ACHN (cell line): ENCODE measurements around the gene MPDU1.

ENCODE experiments used
- DNase-seq: peaks from one replicate; pipeline ENCODE4 v3.0.0-alpha.2; 2015
- in situ Hi-C: cut with HindIII; loops from 2 replicates; pipeline ENCODE4 v1.10.0; 2017; ENCODE audit warnings: low sequenced_read_pairs, low pct_ligation_motif_present, low pct_unique_long_range_greater_than_20kb

Gene MPDU1

GRCh38 chr17:7577327-7578199 is 6.1 kb upstream of the MPDU1 start:
- in situ Hi-C loops = no loop called here
- no peak for DNase-seq

DNA sequence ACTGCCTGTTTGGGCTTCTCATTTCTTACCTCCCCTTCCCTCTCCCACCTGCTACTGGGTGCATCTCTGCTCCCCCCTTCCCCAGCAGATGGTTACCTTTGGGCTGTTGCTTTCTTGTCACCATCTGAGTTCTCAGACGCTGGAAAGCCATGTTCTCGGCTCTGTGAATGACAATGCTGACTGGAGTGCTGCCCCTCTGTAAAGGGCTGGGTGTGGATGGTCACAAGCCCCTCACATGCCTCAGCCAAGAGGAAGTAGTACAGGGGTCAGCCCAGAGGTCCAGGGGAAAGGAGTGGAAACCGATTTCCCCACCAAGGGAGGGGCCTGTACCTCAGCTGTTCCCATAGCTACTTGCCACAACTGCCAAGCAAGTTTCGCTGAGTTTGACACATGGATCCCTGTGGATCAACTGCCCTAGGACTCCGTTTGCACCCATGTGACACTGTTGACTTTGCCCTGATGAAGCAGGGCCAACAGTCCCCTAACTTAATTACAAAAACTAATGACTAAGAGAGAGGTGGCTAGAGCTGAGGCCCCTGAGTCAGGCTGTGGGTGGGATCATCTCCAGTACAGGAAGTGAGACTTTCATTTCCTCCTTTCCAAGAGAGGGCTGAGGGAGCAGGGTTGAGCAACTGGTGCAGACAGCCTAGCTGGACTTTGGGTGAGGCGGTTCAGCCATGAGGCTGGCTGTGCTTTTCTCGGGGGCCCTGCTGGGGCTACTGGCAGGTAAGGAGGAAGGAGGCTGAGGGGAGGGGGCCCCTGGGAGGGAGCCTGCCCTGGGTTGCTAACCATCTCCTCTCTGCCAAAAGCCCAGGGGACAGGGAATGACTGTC is 4.4 kb upstream of the MPDU1 start, which contains the start of gene CD68:
CD68 (plus strand) TSS at position 638 of the 833 bp plus-strand sequence; CDS start at position 678, 40 bp downstream.
- in situ Hi-C loops = no loop called here
- DNase-seq = peak; percentile 89

DNA sequence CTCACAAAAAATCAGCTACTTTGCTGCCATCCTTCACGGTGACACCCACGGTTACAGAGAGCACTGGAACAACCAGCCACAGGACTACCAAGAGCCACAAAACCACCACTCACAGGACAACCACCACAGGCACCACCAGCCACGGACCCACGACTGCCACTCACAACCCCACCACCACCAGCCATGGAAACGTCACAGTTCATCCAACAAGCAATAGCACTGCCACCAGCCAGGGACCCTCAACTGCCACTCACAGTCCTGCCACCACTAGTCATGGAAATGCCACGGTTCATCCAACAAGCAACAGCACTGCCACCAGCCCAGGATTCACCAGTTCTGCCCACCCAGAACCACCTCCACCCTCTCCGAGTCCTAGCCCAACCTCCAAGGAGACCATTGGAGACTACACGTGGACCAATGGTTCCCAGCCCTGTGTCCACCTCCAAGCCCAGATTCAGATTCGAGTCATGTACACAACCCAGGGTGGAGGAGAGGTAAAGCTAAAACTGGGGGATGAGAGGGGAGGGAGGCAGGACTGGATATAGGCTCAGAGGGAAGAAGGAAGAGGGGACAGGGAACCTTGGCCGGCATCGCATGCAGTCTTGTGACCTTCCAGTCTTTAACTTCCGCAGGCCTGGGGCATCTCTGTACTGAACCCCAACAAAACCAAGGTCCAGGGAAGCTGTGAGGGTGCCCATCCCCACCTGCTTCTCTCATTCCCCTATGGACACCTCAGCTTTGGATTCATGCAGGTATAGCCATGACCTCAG is 3.6 kb upstream of the MPDU1 start:
- in situ Hi-C loops = no loop called here
- no peak for DNase-seq

GRCh38 chr17:7580604-7581575 is 2.8 kb upstream of the MPDU1 start:
- in situ Hi-C loops = no loop called here
- no peak for DNase-seq

DNA sequence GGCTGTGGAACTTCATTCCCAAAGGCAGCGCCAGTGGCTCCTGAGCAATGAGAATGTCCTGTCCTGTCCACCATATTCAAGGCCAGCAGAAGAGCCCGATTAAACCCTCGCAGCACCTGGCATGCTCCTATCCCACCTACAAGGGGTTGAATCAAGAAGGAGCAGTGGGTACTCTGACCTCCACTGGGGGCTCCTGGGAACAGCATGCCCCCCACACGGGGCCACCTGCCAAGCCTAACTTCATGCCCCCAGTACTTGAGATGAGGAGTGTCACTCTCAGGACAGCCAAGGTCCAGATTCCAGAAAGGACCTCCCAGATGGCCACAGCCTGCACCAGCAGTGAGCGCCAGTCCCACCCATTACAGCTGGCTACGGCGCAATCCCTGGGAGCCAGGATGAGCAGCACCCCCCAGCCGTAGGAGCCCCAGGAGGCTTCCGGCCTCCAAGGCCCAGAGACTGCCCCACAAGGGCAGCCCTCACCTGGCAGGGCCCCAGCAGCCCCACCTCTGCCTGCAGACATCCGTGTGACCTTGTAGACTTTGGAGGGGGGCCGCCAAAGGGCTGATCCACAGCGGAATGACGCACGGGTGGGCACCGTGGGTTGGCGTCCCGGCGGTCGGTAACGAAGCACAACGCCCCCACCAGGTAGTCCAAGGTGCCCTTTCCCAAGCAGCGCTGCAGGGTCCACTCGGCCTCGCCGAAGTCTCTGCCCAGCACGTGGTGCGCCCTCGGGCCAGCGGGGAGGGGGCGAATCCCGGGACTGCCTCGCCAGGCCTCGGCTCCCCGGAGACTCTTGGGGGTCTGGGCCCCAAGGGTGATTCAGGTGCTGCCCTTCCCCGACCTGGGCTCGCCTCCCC is 1.0 kb upstream of the MPDU1 start:
- no peak for DNase-seq
- in situ Hi-C loops = no loop called here

DNA sequence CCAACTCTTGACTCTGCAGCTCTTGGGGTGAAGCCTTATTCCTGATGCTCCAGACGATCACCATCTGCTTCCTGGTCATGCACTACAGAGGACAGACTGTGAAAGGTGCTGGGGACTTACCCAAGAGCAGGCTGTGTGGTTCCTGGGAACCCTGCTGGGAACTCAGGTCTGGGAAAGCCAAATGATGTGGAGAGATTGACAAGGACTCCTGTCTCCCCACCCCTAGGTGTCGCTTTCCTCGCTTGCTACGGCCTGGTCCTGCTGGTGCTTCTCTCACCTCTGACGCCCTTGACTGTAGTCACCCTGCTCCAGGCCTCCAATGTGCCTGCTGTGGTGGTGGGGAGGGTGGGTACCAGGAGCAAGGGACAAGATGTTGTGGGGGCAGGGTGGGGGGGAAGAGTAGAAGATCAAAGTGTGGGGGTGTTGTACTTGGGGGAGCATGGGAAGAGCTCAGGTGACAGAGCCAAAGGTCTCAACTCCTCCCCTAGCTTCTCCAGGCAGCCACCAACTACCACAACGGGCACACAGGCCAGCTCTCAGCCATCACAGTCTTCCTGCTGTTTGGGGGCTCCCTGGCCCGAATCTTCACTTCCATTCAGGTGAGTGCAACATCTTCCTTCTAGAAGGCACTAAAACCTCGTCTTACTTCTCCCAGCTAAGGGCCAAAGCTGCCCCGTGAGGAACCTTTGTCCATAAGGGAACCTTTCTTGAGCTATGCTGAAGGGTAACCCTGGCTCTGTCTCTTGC is 3.2 kb downstream of the MPDU1 start:
- no peak for DNase-seq
- in situ Hi-C loops = no loop called here

DNA sequence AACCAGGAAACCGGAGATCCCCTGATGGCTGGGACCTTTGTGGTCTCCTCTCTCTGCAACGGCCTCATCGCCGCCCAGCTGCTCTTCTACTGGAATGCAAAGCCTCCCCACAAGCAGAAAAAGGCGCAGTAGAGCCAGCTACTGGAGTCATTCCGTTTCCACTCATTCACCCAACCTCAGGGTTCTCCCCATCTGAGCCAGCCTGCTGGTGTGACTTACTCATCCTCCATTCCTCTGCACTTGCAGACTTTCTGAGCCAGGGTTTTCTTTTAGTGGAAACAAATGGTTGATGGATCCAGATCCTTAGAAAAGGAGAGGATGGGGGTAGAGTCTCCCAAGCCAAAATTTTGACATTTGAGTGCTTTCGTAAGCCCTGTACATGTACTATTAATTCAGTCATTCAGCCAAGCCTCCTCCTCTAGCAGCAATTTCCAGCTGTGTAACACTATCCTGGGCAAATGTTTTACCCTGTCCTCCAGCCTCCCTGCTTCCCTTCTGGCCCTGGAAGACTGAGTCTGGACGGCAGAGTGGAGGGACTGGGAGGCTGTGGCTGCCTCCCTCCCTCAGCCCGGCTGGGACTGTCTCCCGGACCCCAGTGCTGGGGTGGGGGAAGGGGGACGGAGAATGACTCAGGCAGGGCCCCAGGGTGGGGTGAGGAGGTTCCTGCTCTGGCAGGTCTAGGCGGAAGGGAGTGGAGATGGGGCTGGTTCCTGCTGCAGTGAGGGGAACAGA is 3.9 kb downstream of the MPDU1 start:
- in situ Hi-C loops = no loop called here
- DNase-seq = peak; percentile 71

- in situ Hi-C loops = no loop called here
- DNase-seq = no peak
These were observed 5.0 kb downstream of the MPDU1 start for GRCh38 chr17:7588553-7589203.

DNA sequence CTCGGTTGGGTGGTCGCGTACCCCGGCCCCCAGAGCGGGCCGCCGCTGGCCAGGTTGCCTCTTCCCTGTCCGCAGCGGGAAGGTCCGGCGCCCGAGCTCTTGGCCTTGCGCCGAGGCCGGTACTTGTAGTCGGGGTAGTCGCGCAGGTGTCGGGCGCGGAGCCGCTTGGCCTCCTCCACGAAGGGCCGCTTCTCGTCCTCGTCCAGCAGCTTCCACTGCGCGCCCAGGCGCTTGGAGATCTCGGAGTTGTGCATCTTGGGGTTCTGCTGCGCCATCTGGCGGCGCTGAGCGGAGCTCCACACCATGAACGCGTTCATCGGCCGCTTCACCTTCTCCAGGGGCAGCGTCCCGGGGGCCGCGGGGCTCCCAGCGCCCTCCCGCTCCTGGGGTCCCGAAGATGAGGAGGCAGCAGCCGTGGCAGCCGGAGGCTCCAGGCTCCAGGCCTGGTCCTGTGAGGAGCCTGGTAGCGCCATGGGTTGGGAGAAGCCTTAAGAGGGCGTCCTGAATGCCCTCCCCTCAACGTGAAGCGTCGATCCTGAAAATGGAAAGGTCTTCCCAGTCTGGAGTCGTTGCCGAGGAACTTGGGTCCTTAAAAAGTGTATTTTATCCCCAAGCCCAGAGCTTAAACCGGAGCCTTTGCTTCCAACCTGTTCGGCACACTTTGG is 5.7 kb downstream of the MPDU1 start:
- peak; percentile 85 for DNase-seq
- in situ Hi-C loops = no loop called here

- in situ Hi-C loops = no loop called here
- peak; percentile 76 for DNase-seq
These were observed 6.4 kb downstream of the MPDU1 start, which contains the start of gene SOX15 for GRCh38 chr17:7589891-7590691. Gene SOX15, minus strand, starts transcription at chr17:7590094. Its CDS starts 418 bp downstream, at chr17:7589676.

- DNase-seq = peak; percentile 68
- in situ Hi-C loops = no loop called here
These were observed 7.1 kb downstream of the MPDU1 start for GRCh38 chr17:7590743-7591142.

- in situ Hi-C loops = no loop called here
- DNase-seq = no peak
These were observed 7.9 kb downstream of the MPDU1 start for GRCh38 chr17:7591596-7591995.

DNA sequence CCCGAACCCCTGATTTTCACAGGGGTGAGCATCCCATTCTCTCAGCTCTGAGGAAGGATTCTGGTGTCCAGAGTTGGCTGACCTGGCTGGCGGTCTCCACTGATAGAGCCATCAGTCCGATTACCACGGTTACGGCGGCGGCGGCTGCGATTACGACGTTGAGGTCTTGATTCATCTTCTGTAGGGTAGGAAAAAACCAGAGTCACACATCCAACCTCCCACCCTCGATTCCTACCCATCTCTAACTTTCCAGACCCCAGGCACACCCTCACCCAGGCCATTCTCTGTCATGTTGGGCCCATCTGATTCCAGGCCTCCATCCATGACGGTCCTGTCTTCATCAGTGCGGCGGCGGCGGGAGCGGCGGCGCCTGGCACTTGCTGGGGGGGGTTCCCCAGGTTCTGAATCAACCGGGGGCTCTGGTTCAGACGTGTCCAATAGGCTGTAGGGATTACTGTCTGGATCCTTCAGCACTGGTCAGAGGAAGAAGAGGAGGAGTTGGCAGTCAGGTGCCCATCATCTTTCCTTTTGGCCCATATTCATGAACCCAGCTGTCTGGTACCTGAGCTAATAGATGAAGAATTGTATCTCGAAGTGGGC is 8.9 kb downstream of the MPDU1 start:
- in situ Hi-C loops = no loop called here
- DNase-seq = no peak

GRCh38 chr17:7593296-7593695 is 9.6 kb downstream of the MPDU1 start:
- in situ Hi-C loops = no loop called here

More at GRCh38 chr17:7593296-7593695, 9.6 kb downstream of the MPDU1 start:
- no peak for DNase-seq
